MM.1S (cell line): ENCODE measurements around the gene ZMIZ1.

Source experiments
- CTCF ChIP-seq: fragments of 300-600 bp; sonication (generic); IDR thresholded peaks from 2 replicates; pipeline ENCODE4 v1.5.1; 2016; ENCODE audit warnings: antibody characterized with exemption, low read length, mixed read lengths
- EZH2 ChIP-seq: fragments of 300-600 bp; sonication (generic); optimal IDR thresholded peaks from 2 replicates; pipeline ENCODE3; 2017; ENCODE audit warnings: low read depth, mild to moderate bottlenecking, antibody characterized with exemption, low read length, mixed read lengths
- EZH2phosphoT487 ChIP-seq: fragments of 300-600 bp; sonication (generic); IDR thresholded peaks from 2 replicates; pipeline ENCODE4 v1.6.1; 2018; ENCODE audit warnings: antibody characterized with exemption, low read length

DNA sequence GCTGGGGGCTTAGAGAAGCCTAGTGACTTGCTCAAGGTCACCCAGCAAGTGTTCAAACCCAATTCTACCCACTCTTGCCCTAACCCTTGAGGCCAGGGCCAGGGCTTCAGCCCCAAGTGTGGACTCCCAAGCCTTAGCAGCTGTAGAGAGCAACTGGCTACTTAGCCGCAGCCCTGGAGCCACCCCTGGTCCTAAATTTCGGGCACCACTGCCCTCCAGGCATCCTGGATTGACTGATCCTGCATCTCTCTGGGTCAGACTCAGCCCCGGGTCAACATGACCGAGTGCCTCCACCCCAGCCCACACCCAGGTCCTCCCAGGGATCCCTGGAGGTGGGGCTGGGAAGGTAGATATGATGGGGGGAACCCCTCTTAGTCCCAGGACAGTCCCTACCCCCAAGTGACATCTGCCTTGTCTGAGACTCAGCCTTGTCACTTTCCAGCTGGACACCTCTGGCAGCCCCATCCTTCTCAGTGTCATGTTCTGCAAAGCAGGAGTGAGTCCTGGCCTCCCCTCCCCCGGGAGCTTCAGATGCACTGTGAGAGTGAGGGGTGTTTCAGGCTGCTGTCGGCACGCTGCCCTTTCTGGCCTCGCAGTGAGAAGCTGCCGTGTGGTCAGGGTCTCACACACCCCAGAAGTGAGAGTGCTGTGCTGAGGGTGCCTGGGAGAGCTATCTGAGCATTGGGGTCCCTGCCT is 89.8 kb downstream of the ZMIZ1 start:
- TF ChIP-seq EZH2 (no peak), CTCF (no peak), EZH2phosphoT487 (no peak)
